HG03095 (cell line): ENCODE data around the gene HTRA3.

ENCODE experiments used
- ATAC-seq: cut with Tn5 transposase; IDR thresholded peaks from one replicate; pipeline ENCODE4 v1.9.1; 2021; ENCODE audit warnings: moderate library complexity; ENCODE audit not compliant: unreplicated experiment

Gene HTRA3

DNA sequence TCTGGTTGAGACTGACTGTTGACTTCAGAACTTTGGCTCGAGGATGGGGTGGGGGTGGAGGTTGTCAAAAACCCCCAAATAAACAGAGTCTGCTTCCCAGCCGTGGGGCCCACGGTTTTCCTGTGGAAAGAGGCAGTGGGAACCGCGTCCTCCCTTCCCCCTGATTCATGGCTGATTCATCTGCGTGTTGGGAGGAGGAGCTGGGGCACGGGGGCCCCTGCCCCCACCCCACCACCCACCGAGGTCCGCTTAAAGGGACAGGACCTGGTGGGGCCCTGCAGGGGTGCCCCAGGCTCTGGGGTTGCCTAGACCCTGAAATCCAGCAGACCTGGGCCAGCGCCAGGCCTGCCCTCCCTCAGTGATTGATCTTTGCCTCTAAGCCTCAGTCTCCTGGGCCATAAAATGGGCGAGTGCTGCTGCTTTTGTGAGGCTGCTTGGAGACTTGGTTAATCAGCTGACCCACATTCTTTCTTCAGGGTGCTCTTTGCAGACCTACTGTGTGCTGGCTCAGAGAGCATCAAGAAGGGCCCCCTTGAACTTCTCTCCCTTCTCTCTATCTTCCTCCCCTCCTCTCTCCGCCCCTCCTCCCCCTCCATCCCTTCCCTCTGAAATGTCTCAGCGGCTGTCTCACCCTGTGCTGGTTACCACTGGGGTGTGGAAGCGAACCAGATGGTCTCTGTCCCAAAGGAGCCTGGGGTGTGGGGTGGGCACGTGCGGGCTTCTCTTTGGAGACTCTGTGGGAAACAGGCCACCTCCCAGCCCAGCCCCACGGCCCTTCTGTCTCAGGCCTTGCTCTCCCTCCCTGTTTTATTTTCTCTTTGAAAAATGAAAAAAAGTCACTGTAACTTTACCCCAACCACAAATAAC lies 9.1 kb downstream of the HTRA3 start:
- no peak for ATAC-seq

DNA sequence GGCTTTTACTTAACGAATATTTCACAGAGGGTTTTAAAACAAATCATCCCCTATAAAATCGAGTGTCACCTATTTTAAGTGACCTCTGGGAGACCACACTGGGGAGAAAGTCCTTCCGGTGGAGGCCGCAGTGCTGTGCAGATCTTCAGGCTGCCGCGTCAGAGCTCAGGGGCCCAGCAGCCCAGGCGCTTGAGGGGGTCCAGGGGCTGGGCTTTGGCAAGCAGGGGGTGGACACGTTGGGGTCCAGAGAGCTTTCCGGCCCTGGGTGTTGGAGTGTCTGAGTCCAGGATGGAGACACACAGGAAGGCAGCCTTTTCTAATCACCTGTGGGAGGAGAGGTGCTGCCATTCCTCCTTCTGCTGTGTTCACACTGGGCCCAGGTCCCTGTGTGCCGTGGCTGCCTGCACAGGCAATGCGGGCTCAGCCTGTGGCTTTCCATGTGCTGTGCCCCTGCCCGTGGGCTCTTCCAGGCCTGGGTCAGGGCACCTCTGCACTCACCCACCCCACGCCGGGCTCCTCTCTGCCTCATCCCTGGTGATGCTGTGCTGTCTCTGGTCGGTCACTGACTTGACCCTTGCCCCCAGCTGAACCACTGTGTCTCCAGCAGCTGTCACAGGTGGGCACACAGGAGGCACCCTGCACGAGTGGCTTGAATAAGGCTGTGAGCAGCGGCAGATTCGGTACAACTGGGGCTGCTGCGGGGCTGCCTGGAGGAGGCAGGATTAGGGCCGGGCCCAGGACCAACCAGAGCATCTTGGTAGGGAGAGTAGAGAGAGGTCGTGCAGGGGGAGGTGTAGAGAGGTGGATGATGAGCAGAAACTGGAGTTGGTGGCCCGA lies 10.0 kb downstream of the HTRA3 start:
- ATAC-seq, result no peak

DNA sequence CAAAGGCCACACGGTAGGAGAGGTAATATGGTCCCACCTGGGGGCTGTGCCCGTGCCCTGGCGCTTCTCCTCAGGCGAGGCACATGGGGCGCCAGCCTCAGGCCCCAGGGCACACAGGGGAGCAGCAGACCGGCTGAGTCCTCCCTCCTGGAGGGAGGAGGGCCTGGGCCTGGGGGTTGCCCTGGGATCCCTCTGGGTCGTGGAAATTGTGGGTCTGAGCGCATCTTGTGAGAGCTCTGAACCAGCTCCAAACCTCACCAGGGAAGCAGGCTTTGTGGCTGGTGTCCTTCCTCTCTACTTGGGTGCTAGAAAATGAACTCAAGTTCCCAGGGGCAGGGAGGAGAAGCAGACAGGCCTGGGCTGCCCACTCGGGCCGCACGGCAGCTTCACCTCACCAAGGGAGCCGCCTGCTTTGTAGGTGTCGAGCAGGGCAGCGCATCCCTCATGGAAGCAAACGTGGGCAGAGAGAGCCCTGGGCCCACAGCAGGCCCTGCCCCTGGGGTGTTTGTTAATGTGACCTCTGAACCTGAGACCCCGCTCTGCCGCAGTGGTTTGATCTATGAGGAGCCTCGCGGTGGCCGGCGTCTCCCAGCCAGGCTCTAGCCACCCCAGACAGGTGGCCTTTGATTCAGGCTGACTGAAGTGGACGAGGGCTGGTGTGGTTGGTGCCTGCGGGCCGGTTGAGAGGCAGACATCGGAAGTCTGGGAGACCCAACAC lies 10.8 kb downstream of the HTRA3 start:
- ATAC-seq, result no peak

DNA sequence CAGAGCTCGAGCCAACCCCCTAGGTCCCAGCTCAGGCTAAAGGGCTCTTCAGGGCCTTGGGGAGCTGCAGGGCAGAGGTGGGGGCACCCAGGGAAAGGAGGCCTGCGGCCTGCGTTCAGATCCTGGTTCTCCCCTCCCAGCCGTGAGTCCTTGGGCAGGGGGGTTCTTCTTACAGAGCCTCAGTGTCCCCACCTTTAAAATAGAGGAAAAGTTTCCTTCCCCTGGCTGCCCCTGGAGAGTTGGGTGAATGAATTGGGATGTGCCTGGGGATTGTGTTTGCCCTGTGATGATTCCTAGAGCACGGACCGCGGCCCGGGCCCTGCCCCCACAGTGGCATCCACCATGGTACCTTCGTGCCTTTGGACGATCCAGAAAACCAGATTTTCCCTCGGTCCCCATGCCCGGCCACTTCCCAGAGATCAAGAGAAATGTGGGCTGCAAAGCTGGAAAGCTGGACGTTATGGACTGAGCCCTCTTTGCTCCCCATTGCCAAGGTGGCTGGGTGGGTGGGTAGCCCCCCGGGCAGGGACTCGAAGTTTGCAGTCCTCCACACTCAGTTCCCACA lies 11.4 kb downstream of the HTRA3 start:
- ATAC-seq, result no peak

DNA sequence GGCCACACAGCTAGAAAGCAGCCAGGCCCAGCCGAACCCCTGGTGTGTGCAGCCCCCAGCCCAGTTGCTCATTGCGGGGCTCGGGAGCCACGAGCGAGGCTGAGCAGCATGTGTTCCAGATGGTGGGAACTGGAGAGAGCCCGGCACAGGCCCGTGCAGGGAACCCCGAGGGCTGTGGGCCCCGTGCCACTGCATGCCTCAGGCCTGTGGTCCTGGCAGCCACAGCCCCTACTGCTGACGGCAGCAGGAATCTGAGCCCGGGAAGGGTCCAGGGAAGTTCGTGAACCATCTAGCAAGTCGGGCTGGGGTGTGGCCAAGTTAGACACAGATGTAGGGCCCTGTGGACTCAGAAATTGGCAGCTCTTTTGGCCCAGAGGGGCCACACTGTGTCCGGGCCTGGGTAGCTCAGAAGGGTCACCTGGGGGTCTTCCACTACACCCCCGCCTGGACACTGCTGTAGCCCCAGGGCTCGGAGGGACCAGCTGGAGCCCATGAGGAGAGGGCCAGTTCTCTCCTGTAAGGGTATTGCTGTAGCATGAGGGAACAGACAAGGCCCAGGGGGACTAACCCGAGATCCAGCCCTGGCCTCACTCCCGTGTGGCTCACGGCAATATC lies 12.1 kb downstream of the HTRA3 start:
- no peak for ATAC-seq

DNA sequence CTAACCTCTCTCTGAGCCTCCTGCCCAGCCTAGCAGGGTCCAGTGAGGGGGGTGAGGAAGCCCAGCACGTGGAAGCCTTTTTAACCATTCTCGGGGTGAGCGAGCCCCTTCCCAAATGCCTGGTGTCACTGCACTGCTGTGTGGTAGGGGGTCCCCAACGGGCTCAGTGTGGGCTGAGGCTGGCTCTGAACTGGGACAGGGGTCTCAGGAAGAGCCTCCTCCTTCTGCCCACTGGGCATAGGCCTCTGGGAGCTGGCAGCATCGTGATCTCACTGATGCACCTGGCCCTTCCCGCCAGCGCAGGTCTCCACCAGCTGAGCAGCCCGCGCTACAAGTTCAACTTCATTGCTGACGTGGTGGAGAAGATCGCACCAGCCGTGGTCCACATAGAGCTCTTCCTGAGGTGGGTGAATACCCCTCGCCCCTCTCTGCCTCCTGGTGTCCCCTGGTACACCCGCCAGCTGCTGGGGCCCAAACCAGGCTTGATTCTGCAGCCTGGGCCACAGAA lies 12.6 kb downstream of the HTRA3 start:
- no peak for ATAC-seq

DNA sequence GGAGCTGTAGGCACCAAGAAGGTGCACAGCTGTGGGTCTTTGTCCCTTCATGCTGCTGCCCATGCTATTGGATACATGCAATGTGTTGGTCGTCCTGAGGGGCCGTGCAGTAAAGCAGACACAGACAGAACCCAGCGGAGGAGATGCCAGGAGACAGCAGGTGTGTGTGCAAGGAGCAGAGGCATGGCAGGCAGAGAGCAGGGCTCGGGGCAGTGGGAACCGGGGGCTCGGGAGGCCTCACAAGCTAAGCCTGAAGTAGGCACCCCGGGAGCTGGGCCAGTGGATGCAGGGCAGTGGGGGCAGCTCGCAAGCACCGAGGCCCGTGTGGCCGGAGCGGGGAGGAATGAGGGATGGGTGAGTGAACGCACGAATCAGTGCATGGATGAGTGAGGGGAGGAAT lies 13.2 kb downstream of the HTRA3 start:
- no peak for ATAC-seq

DNA sequence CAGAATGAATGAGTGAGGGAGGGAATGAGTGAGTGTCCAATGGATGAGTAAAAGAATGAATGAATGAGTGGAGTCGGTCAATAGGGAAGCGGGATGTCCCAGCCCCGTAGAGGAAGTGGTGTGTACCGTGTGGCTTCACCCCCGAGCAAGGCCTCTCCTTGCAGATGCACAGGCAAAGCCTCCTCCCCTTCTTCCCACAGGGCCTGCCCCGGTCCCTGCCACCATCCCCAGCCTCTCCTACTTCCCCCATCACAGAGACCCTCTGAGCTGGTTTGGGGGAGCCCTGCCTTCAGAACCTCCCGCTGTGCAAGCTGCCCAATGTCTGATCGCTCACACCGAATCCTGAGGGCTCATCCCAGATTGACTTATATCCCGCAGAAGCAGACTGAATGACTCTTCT lies 13.6 kb downstream of the HTRA3 start:
- no peak for ATAC-seq

DNA sequence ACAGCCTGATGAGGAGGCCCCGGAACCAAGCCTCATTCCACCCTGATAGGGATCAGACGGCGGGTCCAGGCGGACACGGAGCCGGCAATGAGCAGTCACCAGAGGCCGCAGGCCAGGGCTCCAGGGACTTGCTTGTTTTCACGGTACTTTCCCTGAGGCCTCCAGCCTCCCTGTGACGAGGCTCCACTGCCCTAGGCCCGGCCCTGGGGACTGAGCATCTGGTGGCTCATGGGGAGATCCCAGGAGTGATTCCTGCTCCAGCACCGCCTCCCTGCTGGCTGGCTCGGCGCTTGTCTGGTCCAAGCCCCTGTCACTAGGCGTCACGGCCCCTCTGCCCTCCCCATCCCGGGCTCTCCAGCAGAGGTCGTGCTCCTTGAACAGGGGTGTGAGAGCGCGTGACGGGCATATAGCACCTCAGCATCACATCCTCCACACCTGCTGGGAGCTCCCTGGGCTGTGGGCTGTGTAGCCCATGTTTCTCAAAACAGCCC lies 14.1 kb downstream of the HTRA3 start:
- no peak for ATAC-seq

DNA sequence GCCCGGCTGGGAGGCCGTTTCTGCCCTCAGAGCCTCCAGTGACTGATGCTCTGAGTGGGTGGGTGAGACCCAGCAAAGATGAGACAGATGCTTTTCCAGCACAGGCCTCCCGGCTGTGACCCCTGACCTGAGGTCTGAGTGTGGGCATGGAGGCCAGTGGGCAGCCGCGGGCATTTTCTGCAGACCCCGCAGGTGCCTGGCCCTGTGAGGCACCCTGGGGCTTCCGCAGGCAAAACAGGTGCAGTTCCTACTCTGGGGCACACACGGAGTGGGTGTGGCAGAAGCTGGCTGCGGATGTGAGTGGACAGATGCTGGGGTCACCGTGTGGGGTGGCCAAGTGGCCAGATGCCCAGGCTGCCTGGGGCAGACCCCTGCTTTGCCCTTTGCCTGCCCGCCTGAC lies 14.8 kb downstream of the HTRA3 start:
- no peak for ATAC-seq

DNA sequence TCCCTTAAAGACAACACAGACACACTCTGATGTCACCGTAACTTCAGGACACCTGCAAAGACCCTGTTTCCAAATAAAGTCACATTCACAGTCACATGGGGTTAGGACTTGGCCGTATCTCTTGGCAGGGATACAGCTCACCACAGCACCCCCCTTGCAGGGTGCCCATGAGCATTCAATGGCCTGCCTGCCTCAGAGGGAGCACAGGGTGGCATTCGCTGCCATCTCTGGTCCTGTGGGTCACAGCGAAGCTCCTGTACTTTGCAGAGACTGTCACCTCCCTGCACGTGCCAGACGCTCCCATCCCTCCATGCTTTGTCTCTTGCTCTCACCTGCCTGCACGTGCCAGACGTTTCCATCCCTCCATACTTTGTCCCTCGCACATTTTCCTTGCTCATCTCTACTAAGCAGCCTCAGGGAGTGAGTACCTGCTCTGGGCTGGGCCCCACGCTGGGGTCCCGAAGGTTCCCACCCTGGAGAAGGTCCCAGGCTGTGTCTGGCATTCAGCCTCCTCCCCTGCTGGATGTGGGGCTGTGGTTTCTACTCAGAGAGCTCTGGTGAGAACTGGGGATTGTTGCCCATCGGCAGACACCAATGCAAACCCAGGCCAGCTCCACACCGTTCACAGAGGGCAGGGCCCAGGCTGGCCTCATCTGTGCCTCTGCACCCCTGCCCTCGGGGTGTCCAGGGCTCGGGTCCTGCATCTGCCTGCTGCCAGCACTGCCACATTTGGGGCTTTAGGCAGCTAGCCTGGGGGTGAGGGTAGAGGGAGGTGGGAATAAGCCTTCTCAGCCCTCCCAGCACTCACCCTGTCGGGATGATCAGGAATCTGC lies 15.8 kb downstream of the HTRA3 start:
- ATAC-seq, result no peak

DNA sequence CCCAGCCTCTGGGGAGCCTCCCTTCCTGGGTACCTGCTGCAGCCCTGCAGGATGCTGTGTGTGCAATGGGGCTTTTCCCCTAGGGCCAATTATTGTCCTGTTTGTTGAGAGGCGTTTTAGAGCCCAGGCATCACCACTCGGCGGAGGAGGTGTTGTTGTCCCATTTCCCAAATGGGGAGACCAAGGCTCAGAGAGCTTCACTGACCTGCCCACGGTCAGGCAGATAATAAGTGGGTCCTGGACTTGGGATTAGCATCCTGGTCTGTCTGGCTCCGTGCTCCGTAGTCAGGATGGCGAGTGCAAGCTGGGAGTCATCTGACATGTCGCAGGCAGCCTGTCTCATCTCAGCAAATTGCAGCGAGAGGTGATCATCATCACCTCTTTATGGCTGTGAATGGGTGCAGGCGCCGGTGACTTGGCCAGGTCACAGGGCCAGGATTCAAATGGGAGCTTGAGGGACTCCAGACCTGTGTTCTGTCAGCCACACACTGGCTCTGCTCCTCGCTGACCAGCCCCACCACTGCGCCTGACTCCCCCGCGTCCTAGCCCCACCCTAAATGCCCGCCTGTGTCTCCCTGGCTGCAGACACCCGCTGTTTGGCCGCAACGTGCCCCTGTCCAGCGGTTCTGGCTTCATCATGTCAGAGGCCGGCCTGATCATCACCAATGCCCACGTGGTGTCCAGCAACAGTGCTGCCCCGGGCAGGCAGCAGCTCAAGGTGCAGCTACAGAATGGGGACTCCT lies 16.6 kb downstream of the HTRA3 start:
- no peak for ATAC-seq

DNA sequence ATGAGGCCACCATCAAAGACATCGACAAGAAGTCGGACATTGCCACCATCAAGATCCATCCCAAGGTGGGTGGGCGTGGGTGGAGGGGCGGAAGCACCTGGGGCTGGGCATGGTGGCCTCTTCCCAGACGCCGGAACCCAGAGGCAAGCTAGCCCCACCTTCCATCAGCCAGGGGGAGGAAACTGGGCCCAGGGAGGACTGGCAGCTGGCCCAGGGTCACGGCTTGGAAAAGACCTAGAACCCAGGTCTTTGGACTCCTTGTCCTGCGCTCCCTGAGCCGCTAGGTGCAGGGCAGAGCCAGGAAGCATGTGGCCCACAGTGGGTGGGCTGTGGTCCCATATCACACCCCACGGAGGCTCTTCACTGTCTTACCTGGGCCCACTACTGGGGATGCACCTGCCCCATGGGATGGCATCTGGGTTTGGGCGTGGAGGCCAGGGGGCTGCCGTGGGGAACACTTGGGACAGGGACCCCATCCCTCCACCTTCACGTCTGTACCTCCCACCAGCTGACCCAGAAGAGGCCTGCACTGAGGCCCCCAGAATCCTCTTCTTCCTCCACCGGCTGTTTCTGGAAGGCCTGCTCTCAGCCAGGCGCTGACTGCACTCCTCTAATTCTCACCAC lies 17.3 kb downstream of the HTRA3 start:
- no peak for ATAC-seq

DNA sequence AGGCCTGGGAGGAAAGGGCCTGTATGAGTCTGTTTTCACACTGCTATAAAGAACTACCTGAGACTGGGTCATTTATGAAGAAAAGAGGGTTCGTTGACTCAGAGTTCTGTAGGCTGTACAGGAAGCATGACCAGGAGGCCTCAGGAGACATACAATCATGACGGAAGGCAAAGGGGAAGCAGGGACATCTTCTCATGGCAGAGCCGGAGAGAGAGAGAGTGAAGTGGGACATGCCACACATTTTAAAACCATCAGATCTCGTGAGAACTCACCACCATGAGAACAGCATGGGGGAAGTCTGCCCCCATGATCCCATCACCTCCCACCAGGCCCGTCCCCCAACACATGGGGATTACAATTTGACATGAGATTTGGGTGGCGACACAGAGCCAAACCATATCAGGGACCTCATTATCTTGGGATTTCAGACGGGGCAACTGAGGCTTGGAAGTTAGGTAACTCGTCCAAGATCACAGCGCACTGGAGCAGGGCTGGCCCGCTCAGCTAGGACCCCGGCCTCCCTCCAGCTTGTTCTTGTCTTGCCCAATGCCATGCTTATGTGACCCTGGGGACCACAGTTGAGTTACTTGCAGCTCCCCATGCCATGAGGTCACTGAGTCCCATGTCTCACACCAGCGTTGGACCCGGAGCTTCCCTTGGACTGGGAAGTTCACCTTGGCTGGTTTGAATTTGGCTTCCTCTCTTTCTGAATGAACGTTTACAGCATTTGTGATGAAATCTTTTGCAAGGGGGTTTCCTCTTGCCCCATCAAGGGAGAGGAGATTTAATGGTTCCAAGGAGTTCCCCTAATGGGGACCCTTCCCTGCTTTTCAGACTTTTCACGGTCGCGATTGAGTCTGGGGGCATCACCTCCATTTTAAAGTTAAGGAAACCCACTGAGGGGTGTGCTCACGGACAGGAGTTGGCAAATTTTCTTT lies 18.1 kb downstream of the HTRA3 start:
- no peak for ATAC-seq

DNA sequence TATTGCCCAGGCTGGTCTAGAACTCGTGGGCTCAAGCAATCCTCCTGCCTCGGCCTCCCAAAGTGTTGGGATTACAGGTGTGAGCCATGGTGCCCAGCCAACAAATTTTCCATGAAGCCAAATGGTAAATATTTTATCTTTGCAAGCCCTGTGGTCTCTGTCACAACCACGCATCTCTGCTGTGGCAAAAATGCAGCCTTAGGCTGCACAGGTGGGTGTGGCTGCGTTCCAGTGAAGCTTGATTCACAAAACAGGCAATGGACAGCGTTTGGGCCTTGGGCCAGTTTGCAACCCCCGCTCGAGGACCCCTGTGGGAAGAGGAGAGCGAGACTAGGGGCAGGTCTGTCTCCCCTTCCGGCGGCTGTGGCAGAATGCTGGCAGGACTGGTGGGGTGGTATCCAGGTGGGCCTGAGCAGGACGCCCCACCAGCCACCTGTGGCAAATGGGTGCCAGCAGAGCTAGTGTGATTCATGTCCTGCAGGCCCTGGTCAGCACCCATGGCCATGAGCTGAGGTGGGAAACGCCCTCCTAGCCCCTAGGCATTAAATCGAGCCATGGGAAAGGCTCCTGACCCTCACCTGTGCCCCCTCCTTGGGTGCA lies 19.7 kb downstream of the HTRA3 start:
- no peak for ATAC-seq

DNA sequence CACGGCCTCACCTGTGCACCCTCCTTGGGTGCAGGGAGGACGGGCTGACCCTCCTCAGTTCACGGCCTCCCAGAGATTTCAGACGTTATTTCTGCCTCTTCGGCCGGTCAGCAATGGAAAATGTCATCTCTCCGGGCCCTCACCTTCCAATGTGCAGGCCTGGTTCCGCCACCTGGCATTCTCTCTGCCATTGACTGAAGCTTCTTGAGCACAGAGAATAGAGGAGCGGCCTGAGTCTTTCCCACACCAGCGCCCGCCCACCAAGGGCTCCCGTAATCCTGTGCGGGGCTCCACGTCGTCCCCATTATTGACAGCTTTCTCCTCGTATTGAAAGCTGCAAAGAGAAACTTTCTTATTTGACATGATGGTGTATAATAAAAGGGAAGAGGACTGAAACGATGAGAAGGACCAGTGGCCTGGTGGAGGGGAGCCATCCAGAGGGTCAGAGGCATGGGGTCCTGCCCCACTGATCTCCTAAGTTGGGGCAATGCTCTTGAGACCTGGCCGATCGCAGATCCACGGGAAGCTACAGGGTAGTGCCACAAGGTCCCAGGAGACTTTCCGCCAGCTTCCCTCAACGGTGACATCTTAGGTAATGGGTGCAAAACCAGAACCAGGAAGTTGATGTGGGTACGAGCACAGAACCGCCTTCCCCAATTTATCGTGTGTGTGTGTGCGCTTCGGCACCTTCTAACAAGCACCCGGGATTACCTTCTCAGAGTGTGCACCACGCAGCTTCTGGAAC lies 20.6 kb downstream of the HTRA3 start:
- ATAC-seq, result no peak
